Left hindlimb (tissue), 1 donor: ENCODE results near the gene RBL2.
"Not testable (repeated sequence)": the region's sequence is repeated elsewhere in the genome, so short reads cannot be mapped to it uniquely, and the experiment has no call there.

Experiments used
- DNase-seq: peaks from one replicate; pipeline ENCODE4 v3.0.0-alpha.2; 2018

RBL2 gene

GRCh38 chr16:53539759-53540718 is 105.8 kb downstream of the RBL2 start:
- not testable (repeated sequence) for DNase-seq
